Left ventricle myocardium inferior (tissue), 1 donor: Measurements from ENCODE around the gene SLC9A4. TPM values are rescaled to one million over a fixed set of nuclear protein-coding genes. Genes with fewer than 3 reads are reported as not detected.

Experiments used
- DNase-seq: peaks from one replicate; pipeline ENCODE4 v3.0.0-alpha.2; 2020
- H3K27ac ChIP-seq: fragments of 200-600 bp; replicated peaks from 2 replicates; pipeline ENCODE4 v1.8.0; 2021
- H3K27me3 ChIP-seq: fragments of 200-600 bp; 2 replicates; pipeline ENCODE4 v1.8.0; 2021; ENCODE audit warnings: low read depth
- H3K36me3 ChIP-seq: fragments of 200-600 bp; 2 replicates; pipeline ENCODE4 v1.8.0; 2021
- H3K4me1 ChIP-seq: fragments of 200-600 bp; 2 replicates; pipeline ENCODE4 v1.8.0; 2021
- H3K4me3 ChIP-seq: fragments of 200-600 bp; 2 replicates; pipeline ENCODE4 v1.8.0; 2021; ENCODE audit warnings: mild to moderate bottlenecking, moderate library complexity
- H3K9me3 ChIP-seq: fragments of 200-600 bp; replicated peaks from 2 replicates; pipeline ENCODE4 v1.8.0; 2021
- intact Hi-C: fragments of 100-400 bp; cut with micrococcal nuclease; formaldehyde crosslinking; loops from one replicate; pipeline ENCODE4 v1.11.0; 2022
- long read RNA-seq: library from polyadenylated mRNA; unstranded; transcript quantifications from one replicate; pipeline ENCODE4 v2.0.0, GENCODE V29; 2021
- total RNA-seq: library from RNA; stranded (reverse); fragmentation: NEBNext Ultra II Directional; extraction: Animal tissue kit (Norgen Biotek cat#: 25700); gene quantifications from one replicate; pipeline ENCODE4 v1.2.1, GENCODE V29; 2021
- TF ChIP-seq, protein P1 (sequence below): fragments of 200-600 bp; IDR thresholded peaks from 2 replicates; pipeline ENCODE4 v1.8.0; 2021; ENCODE audit warnings: antibody characterized with exemption, mild to moderate bottlenecking, borderline replicate concordance
- donor health status: DM: no; HTN: yes; CAD: no; lungs with severe emphysema.

Gene SLC9A4, protein sequence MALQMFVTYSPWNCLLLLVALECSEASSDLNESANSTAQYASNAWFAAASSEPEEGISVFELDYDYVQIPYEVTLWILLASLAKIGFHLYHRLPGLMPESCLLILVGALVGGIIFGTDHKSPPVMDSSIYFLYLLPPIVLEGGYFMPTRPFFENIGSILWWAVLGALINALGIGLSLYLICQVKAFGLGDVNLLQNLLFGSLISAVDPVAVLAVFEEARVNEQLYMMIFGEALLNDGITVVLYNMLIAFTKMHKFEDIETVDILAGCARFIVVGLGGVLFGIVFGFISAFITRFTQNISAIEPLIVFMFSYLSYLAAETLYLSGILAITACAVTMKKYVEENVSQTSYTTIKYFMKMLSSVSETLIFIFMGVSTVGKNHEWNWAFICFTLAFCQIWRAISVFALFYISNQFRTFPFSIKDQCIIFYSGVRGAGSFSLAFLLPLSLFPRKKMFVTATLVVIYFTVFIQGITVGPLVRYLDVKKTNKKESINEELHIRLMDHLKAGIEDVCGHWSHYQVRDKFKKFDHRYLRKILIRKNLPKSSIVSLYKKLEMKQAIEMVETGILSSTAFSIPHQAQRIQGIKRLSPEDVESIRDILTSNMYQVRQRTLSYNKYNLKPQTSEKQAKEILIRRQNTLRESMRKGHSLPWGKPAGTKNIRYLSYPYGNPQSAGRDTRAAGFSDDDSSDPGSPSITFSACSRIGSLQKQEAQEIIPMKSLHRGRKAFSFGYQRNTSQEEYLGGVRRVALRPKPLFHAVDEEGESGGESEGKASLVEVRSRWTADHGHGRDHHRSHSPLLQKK
- not detected for total RNA-seq
- long read RNA-seq = 0 reads

DNA sequence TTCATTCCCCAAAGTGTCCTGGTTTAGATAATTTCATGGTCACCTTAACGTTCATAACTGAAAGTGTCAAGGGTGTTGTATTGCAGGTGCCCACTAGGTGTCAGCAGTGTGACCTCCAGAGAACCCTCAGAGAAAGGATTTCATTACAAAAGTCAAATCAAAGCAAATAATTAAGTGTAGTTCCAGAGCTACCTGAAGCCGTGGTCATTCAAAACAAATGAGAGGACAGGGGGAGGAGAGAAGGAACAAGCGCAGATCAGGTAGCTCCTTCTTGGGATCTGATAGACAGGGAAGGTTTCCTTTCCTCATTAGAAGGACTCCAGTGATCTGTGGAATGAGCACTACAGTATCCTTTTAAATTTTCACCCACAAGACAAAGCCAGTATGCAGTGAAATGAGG lies at the start of gene SLC9A4:
Gene SLC9A4, plus strand, starts transcription at position 207 of the 400 bp plus-strand sequence. CDS start 534 bp downstream, outside the sequence.
- TF ChIP-seq, protein P1, sequence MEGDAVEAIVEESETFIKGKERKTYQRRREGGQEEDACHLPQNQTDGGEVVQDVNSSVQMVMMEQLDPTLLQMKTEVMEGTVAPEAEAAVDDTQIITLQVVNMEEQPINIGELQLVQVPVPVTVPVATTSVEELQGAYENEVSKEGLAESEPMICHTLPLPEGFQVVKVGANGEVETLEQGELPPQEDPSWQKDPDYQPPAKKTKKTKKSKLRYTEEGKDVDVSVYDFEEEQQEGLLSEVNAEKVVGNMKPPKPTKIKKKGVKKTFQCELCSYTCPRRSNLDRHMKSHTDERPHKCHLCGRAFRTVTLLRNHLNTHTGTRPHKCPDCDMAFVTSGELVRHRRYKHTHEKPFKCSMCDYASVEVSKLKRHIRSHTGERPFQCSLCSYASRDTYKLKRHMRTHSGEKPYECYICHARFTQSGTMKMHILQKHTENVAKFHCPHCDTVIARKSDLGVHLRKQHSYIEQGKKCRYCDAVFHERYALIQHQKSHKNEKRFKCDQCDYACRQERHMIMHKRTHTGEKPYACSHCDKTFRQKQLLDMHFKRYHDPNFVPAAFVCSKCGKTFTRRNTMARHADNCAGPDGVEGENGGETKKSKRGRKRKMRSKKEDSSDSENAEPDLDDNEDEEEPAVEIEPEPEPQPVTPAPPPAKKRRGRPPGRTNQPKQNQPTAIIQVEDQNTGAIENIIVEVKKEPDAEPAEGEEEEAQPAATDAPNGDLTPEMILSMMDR = peak; percentile 84
- Histone ChIP-seq H3K36me3 (no peaks in the 10 kb centered on the region), H3K27me3 (peaks cover 91% of the 10 kb centered on the region), H3K4me3 (no peak within 1 kb of the TSS), H3K9me3 (peaks cover 18% of the 10 kb centered on the region), H3K27ac (no peak within 1 kb of the TSS), H3K4me1 (no peaks in the 10 kb centered on the region)
- intact Hi-C loops = loop anchor here (2.0 kb wide), 1 partner anchor 230 kb away; no protein-coding TSS in a partner anchor
- DNase-seq = no peak

DNA sequence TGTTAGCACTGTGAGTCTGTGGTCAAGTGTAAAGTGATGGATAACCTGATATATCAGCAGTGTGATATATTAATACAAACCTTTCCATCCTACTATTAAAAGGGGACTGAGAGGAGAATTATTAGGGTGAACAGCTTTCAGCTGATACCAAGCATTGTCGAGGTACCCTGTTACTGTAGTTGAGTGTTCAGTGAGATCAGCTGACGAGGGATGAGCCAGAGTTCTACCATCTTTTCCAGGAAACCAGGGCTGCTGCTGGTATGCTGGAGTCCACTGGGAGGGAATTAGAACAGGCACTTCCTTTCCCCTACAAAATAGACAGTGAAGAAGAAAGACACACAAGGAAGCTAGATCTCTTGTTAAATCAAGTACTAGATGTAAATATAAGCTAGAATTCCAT lies 49.7 kb upstream of the SLC9A4 start:
- H3K27ac ChIP-seq = no peak overlapping the region
- DNase-seq = no peak
- H3K4me3 ChIP-seq = no peak overlapping the region
- TF ChIP-seq, protein P1 = no peak
- H3K4me1 ChIP-seq = no peaks in the 10 kb centered on the region
- peaks cover 33% of the 10 kb centered on the region for H3K27me3 ChIP-seq
- H3K9me3 ChIP-seq = peaks cover 10% of the 10 kb centered on the region
- no peaks in the 10 kb centered on the region for H3K36me3 ChIP-seq
- intact Hi-C loops = no loop called here

DNA sequence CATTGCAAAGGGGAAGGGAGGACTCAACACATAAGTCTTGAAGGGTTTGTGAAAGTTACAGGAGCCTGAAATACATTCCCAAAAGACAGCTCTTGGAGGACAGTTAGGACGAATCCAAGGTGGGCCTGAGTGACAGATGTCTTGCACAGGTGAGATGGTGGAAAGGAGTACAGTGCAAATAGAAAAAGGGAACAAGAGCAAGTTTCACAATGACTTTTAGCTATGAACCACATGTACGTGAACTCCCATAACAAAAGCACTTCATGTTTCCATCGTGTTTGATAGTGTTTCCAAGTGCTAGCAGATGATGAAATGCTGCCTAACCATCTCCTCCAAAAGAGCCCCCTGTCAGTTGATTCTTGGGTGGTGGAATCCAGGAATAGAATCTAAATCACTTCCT lies 48.3 kb upstream of the SLC9A4 start:
- TF ChIP-seq, protein P1 = no peak
- H3K27me3 ChIP-seq = peaks cover 26% of the 10 kb centered on the region
- no peaks in the 10 kb centered on the region for H3K4me1 ChIP-seq
- no peak overlapping the region for H3K27ac ChIP-seq
- no peak overlapping the region for H3K4me3 ChIP-seq
- H3K9me3 ChIP-seq = peaks cover 10% of the 10 kb centered on the region
- no peaks in the 10 kb centered on the region for H3K36me3 ChIP-seq
- no peak for DNase-seq
- intact Hi-C loops = no loop called here

DNA sequence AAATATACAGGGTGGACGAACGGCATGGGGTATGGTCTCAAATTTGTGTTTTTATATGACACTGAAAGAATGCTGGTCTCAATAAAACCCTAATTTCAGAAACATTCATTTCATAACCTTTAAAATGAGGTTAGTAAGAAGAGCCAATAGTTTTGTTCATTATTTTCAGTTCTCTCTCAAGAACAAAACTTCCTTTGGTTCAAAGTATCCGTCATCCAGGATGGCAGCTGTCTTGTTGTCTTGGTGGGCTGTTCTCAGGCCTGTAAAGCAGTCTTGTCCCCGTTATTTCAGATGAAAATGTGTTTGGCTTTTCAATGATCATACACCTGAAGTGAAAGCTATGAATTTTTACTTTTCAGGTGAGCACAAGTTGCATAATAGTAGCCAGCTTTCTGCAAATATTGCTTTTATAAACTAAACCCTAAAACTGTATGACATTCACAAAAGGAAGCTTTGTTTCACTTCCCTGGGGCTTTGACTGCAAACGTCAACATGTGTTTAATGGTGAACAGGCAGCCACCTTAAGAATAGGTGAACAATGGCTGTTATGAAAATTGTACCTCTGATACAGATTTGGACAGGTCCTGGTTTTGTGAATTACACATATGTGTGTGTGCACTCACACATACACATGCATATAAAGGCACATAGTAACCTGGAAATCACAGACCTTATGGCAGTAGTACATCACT lies 47.4 kb upstream of the SLC9A4 start:
- TF ChIP-seq, protein P1 = no peak
- no peak overlapping the region for H3K4me3 ChIP-seq
- DNase-seq = no peak

DNA sequence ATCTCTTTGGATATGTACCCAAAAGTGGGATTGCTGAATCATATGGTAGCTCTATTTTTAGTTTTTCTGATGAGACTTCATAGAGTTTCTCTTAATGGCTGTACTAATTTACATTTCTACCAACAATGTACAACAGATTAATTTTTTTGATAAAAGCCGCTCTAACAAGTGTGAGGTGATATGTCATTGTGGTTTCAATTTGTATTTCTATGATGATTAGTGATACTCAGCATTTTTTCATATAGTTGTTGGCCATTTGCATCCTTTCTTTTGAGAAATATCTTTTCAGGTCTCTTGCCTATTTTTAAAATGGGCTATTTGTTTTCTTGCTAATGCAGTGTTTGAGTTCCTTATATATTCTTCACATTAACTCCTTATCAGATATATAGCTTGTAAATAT lies 45.8 kb upstream of the SLC9A4 start:
- intact Hi-C loops = no loop called here
- H3K9me3 ChIP-seq = peaks cover 10% of the 10 kb centered on the region
- no peak overlapping the region for H3K4me3 ChIP-seq
- H3K27me3 ChIP-seq = peaks cover 14% of the 10 kb centered on the region
- H3K27ac ChIP-seq = no peak overlapping the region
- no peak for DNase-seq
- no peaks in the 10 kb centered on the region for H3K4me1 ChIP-seq
- TF ChIP-seq, protein P1 = no peak
- H3K36me3 ChIP-seq = no peaks in the 10 kb centered on the region

More for the DNA sequence above, 47.4 kb upstream of the SLC9A4 start:
- intact Hi-C loops = no loop called here
- Histone ChIP-seq H3K27me3 (peaks cover 20% of the 10 kb centered on the region), H3K36me3 (no peaks in the 10 kb centered on the region), H3K9me3 (peaks cover 10% of the 10 kb centered on the region), H3K4me1 (no peaks in the 10 kb centered on the region), H3K27ac (no peak overlapping the region)
